NCI-H2196 treated with DMSO at 0.1 percent for 48 hours (cell line): Measurements from ENCODE around the gene WEE1.
"Not testable (repeated sequence)": the region's sequence is repeated elsewhere in the genome, so short reads cannot be mapped to it uniquely, and the experiment has no call there.

ENCODE experiments used
- DNase-seq: peaks from one replicate; lab custom pipeline; 2025; ENCODE audit not compliant: unreplicated experiment; lab: John Stamatoyannopoulos, UW

The WEE1 gene

GRCh38 chr11:9619004-9619403, 45.5 kb downstream of the WEE1 start:
- DNase-seq: no peak

DNA sequence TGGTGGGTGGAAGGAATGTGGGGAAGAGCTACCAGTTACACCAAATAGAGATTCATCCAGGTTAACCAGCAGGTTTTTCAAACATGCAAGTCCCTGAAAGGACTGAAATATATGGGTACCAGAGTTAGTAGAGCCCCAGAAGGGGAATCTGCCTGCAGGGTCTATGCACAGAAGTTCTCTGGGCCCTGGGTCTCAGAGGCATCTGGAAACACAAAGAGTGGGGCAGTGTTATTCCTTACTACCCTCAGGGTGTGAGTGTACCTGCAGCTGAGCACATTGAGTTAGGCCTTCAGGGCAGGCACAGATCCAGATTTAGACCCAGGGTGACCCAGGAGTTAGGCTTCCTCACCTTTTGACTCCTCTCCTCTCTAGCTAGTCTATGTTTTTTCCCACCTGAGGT, 46.5 kb downstream of the WEE1 start:
- no peak for DNase-seq

DNA sequence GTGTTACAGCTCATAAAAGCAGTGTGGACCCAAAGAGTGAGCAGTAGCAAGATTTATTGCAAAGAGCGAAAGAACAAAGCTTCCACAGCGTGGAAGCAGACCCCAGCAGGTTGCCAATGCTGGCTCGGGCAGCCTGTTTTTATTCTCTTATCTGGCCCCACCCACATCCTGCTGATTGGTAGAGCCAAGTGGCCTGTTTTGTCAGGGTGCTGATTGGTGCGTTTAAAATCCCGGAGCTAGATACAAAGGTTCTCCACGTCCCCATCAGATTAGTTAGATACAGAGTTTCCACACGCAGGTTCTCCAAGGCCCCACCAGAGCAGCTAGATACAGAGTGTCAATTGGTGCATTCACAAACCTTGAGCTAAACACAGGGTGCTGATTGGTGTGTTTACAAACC, 48.9 kb downstream of the WEE1 start:
- not testable (repeated sequence) for DNase-seq

GRCh38 chr11:9623053-9623452, 49.6 kb downstream of the WEE1 start:
- not testable (repeated sequence) for DNase-seq

DNA sequence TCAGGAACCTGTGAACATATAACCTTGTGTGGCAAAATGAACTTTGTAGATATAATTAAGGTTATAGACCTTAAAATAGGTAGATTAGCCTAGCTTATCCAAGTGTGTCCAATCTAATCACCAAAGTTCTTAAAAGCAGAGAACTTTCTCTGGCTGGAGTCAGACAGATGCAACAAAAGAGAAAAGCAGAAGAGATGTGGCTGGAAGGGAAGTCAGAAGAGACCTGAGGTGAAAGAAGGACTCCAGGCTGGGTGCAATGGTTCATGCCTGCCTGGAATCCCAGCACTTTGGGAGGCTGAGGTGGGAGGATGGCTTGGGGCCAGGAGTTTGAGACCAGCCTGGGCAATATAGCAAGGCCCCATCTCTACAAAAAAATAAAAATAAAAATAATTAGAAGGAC, 51.0 kb downstream of the WEE1 start:
- DNase-seq: no peak

DNA sequence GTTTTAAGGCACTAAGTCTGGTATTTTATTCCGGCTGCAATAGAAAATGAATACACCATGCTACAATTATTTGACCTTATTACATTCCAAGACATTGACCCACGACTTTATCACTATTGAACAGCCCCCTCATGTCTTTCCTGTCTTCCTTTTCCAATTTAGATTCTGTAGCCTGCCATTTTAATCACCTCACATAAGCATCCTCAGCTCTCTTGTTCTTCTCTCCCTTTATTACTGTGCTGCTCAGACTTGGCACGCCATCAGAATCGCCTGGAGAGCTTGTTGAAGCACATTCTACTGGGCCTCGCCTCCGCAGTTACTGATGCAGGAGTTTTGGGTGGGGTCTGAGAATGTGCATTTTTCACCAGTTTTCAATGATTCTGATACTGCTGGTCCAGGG, 51.7 kb downstream of the WEE1 start:
- DNase-seq: no peak

GRCh38 chr11:9625728-9626127, 52.3 kb downstream of the WEE1 start:
- no peak for DNase-seq

- no peak for DNase-seq
Measured at GRCh38 chr11:9626496-9627394, 53.3 kb downstream of the WEE1 start.

DNA sequence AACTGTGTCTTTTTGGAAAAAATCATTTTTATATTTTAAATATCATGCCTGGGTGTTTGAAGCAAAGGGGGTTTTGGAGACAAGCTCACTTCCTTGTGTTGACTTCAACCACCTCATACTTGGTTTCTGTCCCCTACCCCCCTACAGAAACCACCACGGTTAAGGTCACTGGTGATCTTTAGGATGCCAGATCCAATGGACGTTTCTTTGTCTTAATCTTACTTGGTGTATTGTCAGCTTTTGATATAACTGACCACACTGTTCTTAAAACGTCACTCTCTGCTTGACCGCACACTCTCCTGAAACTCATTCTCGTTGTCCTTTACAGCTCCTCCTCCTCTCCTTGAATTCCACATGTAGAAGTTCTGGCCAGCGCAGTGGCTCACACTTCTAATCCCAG, 55.6 kb downstream of the WEE1 start:
- no peak for DNase-seq

DNA sequence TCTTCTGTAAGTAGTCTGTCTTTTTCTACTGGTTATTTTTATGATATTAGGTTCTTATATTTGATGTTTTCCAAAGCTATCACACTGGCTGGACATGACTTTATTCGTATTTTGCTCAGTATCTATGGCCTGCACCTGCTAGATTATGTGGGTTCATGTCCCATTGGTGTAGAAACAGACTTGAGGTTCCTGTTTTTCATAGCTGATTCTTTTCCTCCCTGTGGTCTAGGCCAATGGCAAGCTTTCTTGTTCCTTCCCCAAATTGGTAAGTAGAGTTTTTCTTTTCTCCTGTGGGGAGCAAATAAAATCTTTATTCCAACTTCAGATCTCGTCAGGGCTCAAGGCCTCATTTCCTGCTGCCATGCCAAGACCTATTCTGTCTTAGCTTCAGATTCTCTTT, 60.2 kb downstream of the WEE1 start:
- DNase-seq: no peak

DNA sequence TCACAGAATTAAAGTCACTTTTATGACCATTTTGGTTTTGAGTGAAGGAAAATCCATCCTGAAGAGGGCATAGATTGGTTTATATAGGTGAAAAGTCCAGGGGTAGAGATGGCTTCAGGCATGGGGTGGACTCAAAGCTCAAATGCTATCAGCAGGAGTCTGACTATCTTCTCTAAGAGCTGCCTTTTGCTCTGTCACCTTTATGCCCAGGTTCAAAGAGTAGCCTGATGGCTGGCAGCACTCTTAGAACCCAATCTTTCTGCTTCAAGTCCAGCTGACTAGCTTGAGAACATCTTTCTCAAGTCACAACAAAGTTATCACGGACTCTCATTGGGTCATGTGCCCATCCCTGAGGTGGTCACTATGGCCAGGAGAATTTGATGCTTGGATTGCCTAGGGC, 63.2 kb downstream of the WEE1 start:
- no peak for DNase-seq

GRCh38 chr11:9639099-9639498, 65.6 kb downstream of the WEE1 start:
- no peak for DNase-seq
